Astrocyte of the spinal cord (primary cell): ENCODE results near the gene AGO1.

ENCODE experiments used
- DNase-seq: peaks from one replicate; pipeline ENCODE4 v3.0.0; 2011; ENCODE audit warnings: low read depth, low spot score
- H3K4me3 ChIP-seq: 2 replicates; pipeline ENCODE4 v1.5.1; 2011; ENCODE audit warnings: low read depth, mild to moderate bottlenecking, low read length, moderate library complexity
- CTCF ChIP-seq: IDR thresholded peaks from 2 replicates; pipeline ENCODE4 v1.5.1; 2012; ENCODE audit warnings: low read depth, mild to moderate bottlenecking, low read length, inconsistent platforms
- in situ Hi-C: cut with HindIII; loops from 2 replicates; pipeline ENCODE4 v1.10.0; 2017; ENCODE audit warnings: low sequenced_read_pairs

The AGO1 gene

GRCh38 chr1:35899941-35900340, 16.9 kb downstream of the AGO1 start:
- TF ChIP-seq CTCF, result no peak
- H3K4me3 ChIP-seq, result no peak overlapping the region
- DNase-seq, result no peak
- in situ Hi-C loops, result no loop called here

- H3K4me3 ChIP-seq, result no peak overlapping the region
- TF ChIP-seq CTCF, result no peak
- in situ Hi-C loops, result no loop called here
- no peak for DNase-seq
These were observed 18.2 kb downstream of the AGO1 start for GRCh38 chr1:35901235-35901634.

GRCh38 chr1:35902671-35903070, 19.7 kb downstream of the AGO1 start:
- in situ Hi-C loops, result no loop called here
- no peak for DNase-seq
- H3K4me3 ChIP-seq, result no peak overlapping the region
- no peak for TF ChIP-seq CTCF

DNA sequence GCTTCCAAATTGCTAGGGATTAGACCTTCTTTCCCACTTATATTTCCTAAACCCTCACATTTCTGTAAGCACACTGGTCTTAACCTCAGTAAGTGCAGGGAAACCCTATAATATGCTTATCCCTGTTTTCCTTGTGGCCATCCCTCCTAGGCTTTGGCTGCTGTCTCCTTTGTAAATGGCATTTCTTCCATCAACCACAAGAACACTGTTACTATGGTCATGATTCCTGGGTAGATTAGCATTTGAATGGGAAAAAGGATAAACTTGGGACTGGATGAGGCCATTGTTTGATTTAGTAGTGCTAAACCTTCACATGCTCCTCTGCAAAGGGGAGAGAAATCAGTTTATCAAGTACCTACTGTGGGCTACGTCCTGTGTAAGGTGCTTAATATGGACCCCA, 31.7 kb downstream of the AGO1 start:
- in situ Hi-C loops, result no loop called here
- no peak overlapping the region for H3K4me3 ChIP-seq
- DNase-seq, result no peak
- no peak for TF ChIP-seq CTCF

GRCh38 chr1:35915693-35916092, 32.7 kb downstream of the AGO1 start:
- no peak for DNase-seq
- no peak for TF ChIP-seq CTCF
- no peak overlapping the region for H3K4me3 ChIP-seq
- in situ Hi-C loops, result no loop called here

GRCh38 chr1:35923791-35924221, 40.8 kb downstream of the AGO1 start:
- H3K4me3 ChIP-seq, result no peak overlapping the region
- in situ Hi-C loops, result no loop called here
- DNase-seq, result no peak
- no peak for TF ChIP-seq CTCF

- TF ChIP-seq CTCF, result no peak
- H3K4me3 ChIP-seq, result no peak overlapping the region
- in situ Hi-C loops, result no loop called here
- DNase-seq, result no peak
These were observed 41.8 kb downstream of the AGO1 start for GRCh38 chr1:35924838-35925237.
